Measurements from ENCODE around the gene ORAI2.
"Not testable (repeated sequence)": the region's sequence is repeated elsewhere in the genome, so short reads cannot be mapped to it uniquely, and the experiment has no call there.

ORAI2 gene

DNA sequence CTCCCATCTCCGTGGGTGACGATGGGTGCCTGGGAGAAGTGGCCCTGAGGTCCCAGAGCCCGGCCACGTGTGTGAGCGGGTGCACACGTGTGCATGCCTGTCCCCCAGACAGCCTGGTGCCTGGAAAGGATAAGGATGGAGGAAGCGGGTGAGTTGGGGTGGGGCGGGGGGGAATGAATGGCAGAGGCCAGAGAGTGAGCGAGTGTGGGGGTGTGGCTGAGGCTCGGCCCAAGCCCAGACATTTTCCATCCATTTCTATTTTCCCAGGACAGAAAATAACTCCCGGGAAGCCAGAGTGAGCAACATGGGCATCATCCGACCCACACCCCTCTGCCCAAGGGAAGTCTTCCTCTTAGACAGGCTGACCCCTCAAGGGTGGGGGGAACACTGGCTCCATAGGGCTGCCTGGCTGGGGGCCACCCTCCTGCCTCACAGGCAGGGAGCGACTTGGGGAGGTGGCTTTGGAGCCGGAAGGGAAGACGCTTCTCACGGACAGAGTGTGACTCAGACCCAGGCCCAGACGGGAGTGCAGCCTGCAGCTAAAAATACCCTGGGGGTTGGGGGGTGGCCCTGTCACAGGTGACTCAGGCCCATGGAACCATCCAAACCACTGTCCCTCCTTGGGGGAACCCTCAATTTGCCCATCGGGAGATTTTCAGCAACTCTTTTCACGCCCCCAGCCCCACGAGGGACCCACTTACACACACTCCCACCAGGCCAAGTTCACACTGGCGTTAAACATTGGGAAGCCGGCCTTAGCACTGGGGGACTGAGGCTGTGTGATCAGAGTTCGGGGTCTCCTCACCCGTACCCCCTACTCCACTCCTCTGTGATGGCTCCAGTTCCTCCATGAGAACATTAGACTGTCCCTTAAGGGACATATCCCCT is 72.2 kb downstream of the ORAI2 start:
- H3K9ac ChIP-seq (ENCODE audit: low read length); H3F3A ChIP-seq (ENCODE audit: insufficient read depth, low read length); H3K9me3 ChIP-seq (ENCODE audit: low read length); H3K27ac ChIP-seq (ENCODE audit: low read depth, low read length, poor library complexity, severe bottlenecking); H3K36me3 ChIP-seq (ENCODE audit: insufficient read depth, low read length); H2AFZ ChIP-seq (ENCODE audit: low read length); H4K20me1 ChIP-seq (ENCODE audit: insufficient read depth, low read length); H3K4me3 ChIP-seq (ENCODE audit: low read depth, low read length, poor library complexity, severe bottlenecking); H3K4me1 ChIP-seq (ENCODE audit: insufficient read depth, low read length, severe bottlenecking); H3K4me2 ChIP-seq (ENCODE audit: low read length); H3K9me2 ChIP-seq (ENCODE audit: low read depth, low read length); H3K27me3 ChIP-seq (ENCODE audit: insufficient read depth, low read length); H3K79me2 ChIP-seq (ENCODE audit: insufficient read depth, low read length): not testable (repeated sequence)

All from OCI-LY1 (cell line).